HG03457 (cell line): ENCODE data around the gene PARP14.

Experiments
- ATAC-seq: cut with Tn5 transposase; IDR thresholded peaks from one replicate; pipeline ENCODE4 v1.9.1; 2021; ENCODE audit warnings: moderate number of reproducible peaks; ENCODE audit not compliant: unreplicated experiment

Gene PARP14

GRCh38 chr3:122760453-122761271 lies 80.0 kb downstream of the PARP14 start:
- no peak for ATAC-seq

DNA sequence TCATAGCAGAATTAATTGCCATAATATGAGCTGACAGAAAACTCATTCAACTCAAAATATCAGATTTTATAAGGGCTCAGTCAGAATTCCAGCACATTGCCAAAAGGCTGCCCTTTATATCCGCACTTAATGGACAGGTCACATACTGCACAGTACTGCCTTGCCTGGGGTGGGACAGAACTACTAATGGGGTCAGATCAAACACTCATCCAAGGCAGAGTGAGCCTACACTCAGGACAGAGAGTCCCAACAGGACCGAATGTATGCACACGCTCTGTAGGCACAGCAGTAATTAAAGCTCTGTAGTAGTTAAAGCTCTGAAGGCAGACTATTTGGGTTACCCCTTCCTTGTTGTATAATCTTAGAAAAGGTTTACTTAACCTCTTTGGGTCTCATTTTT lies 85.8 kb downstream of the PARP14 start:
- ATAC-seq: no peak

- ATAC-seq: no peak
Observed at GRCh38 chr3:122767540-122768372, 87.1 kb downstream of the PARP14 start.

GRCh38 chr3:122770521-122771202 lies 90.0 kb downstream of the PARP14 start:
- ATAC-seq: no peak

- ATAC-seq: no peak
Observed at GRCh38 chr3:122772827-122773226, 92.2 kb downstream of the PARP14 start.

- ATAC-seq: no peak
Observed at GRCh38 chr3:122773944-122774509, 93.4 kb downstream of the PARP14 start.

GRCh38 chr3:122774564-122774963 lies 93.9 kb downstream of the PARP14 start:
- ATAC-seq: no peak

DNA sequence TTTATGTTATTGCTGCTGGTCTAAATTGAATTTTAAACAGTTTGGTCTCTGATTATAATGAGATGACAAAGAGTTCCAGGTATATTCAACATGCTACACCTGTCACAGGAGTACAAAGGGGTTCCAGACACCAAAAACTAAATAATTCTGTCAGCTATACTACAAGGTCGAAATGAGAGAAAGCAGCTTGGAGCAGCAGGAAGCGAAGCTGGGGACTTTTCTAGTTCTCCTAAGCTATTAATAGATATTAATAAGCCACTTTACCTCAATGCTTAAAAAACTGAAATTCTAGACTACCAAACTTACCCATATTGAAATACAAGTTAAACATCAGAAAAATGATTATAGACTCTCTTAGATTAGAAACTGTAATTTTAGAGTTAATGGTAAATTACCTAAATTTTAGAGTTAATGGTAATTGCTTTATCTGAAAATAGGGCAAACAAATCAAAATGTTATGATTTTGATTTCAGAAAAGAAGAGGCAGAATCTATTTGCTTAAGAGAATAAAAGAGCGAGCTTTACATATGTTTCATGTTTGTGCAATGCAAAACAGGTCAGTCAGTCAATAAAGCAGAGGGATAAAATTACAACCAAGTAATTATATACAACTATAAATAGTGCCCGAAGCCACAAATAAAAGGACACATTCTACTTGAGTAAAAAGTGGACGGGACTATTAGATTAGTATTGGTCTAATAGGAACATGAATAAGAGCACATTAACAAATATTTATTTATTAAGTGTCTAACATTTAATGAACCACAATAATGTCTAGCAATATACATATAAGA lies 96.2 kb downstream of the PARP14 start:
- no peak for ATAC-seq

DNA sequence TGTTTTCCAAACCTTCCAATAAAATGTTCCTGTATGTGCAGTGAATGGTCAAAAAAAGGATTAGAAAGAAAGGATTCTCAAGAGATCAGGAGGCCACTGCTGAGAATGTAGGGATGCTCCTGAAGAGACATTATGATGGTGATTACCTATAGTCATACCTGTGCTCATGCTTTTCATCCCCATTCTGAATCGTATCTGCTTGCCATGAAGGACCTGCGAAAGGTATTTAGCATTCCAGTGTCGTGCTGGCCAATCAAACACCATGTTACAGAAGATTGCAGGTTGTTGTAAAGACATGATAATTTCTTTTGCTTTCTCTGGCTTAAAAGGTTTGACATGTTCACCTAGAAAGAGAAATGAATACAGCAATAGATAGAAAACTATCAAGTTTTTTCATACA lies 96.9 kb downstream of the PARP14 start:
- ATAC-seq: no peak
